AG09309 (cell line): ENCODE results near the gene RIOK1.

Experiments used
- DNase-seq: peaks from one replicate; pipeline ENCODE4 v3.0.0-alpha.2; 2010; ENCODE audit warnings: low read depth
- H3K4me3 ChIP-seq: 2 replicates; pipeline ENCODE4 v1.5.1; 2011; ENCODE audit warnings: mild to moderate bottlenecking, low read depth, low read length, moderate library complexity; ENCODE audit not compliant: control insufficient read depth
- TF ChIP-seq, protein P1 (sequence below): IDR thresholded peaks from 2 replicates; pipeline ENCODE4 v1.5.1; 2011; ENCODE audit warnings: mild to moderate bottlenecking, low read depth, low read length, inconsistent platforms; ENCODE audit not compliant: insufficient read depth, control insufficient read depth; ENCODE audit errors: missing control alignments

RIOK1 gene

GRCh38 chr6:7431313-7431673 lies 41.7 kb downstream of the RIOK1 start:
- TF ChIP-seq, protein P1, sequence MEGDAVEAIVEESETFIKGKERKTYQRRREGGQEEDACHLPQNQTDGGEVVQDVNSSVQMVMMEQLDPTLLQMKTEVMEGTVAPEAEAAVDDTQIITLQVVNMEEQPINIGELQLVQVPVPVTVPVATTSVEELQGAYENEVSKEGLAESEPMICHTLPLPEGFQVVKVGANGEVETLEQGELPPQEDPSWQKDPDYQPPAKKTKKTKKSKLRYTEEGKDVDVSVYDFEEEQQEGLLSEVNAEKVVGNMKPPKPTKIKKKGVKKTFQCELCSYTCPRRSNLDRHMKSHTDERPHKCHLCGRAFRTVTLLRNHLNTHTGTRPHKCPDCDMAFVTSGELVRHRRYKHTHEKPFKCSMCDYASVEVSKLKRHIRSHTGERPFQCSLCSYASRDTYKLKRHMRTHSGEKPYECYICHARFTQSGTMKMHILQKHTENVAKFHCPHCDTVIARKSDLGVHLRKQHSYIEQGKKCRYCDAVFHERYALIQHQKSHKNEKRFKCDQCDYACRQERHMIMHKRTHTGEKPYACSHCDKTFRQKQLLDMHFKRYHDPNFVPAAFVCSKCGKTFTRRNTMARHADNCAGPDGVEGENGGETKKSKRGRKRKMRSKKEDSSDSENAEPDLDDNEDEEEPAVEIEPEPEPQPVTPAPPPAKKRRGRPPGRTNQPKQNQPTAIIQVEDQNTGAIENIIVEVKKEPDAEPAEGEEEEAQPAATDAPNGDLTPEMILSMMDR, result no peak
- no peak overlapping the region for H3K4me3 ChIP-seq
- DNase-seq, result no peak

DNA sequence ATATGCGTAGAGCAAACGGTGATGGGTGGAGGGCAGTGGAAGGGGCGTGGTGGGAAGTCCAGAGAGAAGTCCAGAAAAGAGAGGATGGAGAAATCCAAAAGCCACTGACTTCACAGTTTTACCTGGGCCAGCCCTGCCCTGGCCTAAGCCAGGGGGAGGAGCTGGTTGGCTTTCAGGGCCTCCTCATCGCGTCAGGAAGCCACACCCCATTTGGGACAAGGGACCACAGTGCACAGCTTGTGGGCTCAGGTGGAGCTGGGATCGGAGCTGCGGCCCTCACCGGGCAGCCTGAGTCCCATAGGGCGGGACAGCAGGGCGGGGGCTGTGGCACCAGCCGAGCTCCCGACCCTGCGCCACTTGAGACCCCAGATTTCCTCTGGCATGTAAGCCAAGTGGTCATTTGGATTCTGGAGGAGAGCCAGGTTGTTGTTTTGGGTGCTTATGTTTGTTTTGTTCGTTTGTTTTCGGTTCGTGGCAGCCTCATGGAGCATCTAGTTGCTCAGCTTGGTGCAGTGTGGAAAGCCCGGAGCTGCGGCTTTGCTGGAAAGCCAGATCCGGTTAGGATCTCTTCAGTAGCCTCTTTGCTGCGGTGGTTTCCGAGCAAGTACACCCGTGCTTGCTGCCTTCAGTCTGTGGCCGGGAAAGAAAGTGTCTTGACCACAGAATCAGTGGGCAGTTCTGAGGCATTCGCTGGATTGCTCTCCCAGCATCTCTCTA lies 42.2 kb downstream of the RIOK1 start:
- TF ChIP-seq, protein P1, result no peak
- no peak overlapping the region for H3K4me3 ChIP-seq
- DNase-seq, result no peak

DNA sequence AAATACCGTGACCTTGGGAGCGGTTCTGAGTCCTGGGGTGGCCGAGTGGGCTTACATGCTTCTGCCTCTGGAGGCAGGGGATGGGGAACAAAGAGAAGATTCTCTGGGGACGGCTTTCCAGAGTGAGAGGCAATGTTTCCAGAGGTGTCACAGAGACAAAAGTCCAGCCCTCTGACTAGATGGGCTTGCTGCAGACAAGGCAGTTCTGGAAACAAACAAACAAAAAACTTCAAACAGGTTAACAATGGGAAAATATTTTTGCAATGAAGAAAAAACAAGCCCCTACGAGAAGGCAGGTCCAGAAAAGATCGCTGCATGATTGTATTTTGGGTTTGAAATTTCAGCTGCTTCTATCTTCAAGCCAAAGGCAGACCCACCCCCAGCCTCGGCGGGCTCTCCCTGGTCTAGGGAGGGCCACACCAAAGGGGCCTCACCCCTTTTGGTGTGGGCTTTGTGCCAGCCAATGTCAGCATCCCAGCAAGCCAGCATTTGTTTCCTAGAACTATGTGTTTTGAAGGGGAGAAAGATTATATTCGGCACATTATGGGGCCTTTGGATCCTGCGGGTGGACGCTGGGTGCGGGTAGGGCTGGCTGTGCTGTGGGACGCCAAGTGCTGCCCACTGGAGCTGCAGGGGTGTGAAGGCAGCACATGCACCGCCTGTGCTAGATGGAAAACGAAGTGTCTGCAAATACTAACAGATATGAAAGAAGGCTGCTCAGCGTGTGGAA lies 42.9 kb downstream of the RIOK1 start:
- DNase-seq, result no peak
- no peak overlapping the region for H3K4me3 ChIP-seq
- TF ChIP-seq, protein P1, result no peak

- H3K4me3 ChIP-seq, result no peak overlapping the region
- DNase-seq, result no peak
- TF ChIP-seq, protein P1, result no peak
These were observed 43.6 kb downstream of the RIOK1 start for GRCh38 chr6:7433121-7433617.

GRCh38 chr6:7434672-7435071 lies 45.1 kb downstream of the RIOK1 start:
- no peak for DNase-seq
- no peak overlapping the region for H3K4me3 ChIP-seq
- TF ChIP-seq, protein P1, result no peak

DNA sequence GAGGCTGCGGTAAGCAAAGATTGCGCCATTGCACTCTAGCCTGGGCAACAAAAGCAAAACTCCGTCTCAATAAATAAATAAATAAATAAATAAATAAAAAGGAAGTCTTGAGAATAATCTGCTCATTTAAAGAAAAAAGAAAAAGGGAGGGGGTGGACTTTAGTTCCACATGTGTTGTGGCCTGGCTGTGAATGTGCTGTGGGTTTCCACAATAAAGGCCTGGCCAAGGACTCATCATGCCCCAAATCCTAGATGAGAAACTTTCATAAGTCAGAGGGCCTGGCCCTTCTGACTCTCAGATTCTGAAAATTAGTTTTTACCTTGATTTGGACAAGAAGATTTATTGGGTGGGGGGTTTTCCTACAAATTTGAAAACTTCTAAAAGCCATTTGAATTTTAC lies 48.4 kb downstream of the RIOK1 start:
- no peak for DNase-seq
- TF ChIP-seq, protein P1, result no peak

More for the DNA sequence above, 48.4 kb downstream of the RIOK1 start:
- no peak overlapping the region for H3K4me3 ChIP-seq
